Measurements from ENCODE around the gene LAMA3. TPM values are rescaled to one million over a fixed set of nuclear protein-coding genes. Genes with fewer than 3 reads are reported as not detected.

LAMA3 gene
- total RNA-seq, 1 donor from 2014 or later: 1.7 TPM

DNA sequence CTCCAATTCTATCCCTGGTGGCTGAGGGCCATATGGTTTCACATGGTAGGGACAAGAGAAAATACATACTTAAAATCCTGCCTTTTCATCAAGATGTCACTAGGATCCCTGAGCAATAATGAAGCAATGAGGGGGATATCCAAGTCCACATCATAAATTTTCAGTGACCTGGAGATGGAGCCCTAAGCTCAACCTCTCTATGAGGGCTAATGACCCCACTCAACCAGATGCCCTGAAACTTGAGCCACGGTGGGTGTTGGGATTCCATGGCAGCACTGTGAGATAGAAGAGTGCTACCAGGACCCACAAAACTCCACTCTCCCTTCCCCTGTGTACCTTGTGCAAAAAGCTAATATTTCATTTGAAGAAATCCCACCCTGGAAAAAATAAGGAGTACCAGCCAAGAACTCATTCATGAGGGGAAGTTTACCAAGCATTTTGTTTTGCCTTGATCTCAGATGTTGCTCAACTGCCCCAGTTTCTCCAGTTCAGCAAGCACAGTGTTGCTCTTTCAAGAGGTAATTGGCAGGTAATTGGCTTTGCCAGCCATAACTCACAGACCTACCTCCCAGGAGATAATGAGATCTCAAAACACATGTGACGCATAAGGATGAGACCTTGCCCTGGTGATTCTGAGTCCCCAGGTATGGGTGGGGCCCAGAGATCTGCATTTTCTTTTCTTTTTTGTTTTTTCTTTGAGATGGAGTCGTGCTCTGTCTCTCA, 274.4 kb downstream of the LAMA3 start:
- no peaks in the 10 kb centered on the region for H3K36me3 Mint-ChIP-seq (ENCODE audit: low read depth, unreplicated experiment)
- H3K27ac Mint-ChIP-seq (ENCODE audit: unreplicated experiment): no peak overlapping the region
- TF ChIP-seq, protein P1, sequence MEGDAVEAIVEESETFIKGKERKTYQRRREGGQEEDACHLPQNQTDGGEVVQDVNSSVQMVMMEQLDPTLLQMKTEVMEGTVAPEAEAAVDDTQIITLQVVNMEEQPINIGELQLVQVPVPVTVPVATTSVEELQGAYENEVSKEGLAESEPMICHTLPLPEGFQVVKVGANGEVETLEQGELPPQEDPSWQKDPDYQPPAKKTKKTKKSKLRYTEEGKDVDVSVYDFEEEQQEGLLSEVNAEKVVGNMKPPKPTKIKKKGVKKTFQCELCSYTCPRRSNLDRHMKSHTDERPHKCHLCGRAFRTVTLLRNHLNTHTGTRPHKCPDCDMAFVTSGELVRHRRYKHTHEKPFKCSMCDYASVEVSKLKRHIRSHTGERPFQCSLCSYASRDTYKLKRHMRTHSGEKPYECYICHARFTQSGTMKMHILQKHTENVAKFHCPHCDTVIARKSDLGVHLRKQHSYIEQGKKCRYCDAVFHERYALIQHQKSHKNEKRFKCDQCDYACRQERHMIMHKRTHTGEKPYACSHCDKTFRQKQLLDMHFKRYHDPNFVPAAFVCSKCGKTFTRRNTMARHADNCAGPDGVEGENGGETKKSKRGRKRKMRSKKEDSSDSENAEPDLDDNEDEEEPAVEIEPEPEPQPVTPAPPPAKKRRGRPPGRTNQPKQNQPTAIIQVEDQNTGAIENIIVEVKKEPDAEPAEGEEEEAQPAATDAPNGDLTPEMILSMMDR (IDR thresholded peaks at IDR 0.05; ENCODE audit: unreplicated experiment): no peak
- no peak for DNase-seq (ENCODE audit: low spot score)
- H3K27me3 Mint-ChIP-seq (ENCODE audit: unreplicated experiment): peaks cover 1% of the 10 kb centered on the region
- peaks cover 15% of the 10 kb centered on the region for H3K4me1 Mint-ChIP-seq (ENCODE audit: unreplicated experiment)
- H3K9me3 Mint-ChIP-seq (ENCODE audit: unreplicated experiment): no peaks in the 10 kb centered on the region
- H3K4me3 Mint-ChIP-seq (ENCODE audit: unreplicated experiment): no peak overlapping the region

DNA sequence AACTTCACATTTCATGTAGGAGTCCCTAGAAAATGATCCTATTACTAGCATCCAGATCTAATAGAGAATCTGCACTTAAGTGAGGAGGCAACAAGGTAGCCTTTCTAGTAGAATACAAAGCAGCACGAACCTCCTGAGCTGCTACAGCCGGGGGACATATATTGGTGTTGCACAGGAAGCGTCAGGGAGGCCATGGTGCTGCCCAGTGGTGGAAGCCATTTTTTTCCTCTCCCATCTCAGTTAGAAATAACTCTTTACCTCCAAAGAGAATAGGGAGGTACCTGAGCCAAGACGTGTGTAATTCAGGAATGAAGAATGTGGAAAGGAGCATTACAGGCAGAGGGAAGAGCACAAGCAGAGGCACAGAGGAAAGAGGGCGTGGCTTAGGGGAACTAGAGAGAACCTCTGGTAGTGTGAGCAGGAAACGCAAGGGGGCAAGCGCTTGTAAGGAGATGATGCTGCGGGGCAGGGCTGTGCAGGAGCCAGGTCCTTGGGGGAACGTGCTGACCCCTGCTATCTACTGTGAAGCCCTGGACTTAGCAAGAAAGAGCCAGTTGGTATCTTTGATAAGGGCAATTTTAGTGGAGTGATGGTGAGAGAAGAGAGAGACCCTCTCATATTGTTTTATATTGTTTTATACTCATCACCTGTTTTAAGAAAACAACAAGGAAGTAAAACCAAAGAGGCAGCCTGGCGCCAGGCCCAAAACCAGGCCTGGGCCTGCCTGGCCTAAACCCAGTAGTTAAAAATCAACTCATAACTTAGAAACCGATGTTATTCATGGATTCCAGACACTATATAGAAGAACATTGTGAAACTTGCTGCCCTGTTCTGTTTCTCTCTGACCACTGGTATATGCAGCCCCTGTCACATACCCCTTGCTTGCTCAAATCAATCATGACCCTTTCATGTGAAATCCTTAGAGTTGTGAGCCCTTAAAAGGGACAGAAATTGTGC, 275.3 kb downstream of the LAMA3 start:
- H3K27ac Mint-ChIP-seq (ENCODE audit: unreplicated experiment): no peak overlapping the region
- H3K4me1 Mint-ChIP-seq (ENCODE audit: unreplicated experiment): peaks cover 23% of the 10 kb centered on the region
- H3K4me3 Mint-ChIP-seq (ENCODE audit: unreplicated experiment): no peak overlapping the region
- peaks cover 1% of the 10 kb centered on the region for H3K27me3 Mint-ChIP-seq (ENCODE audit: unreplicated experiment)
- no peak for DNase-seq (ENCODE audit: low spot score)
- H3K36me3 Mint-ChIP-seq (ENCODE audit: low read depth, unreplicated experiment): no peaks in the 10 kb centered on the region
- TF ChIP-seq, protein P1 (IDR thresholded peaks at IDR 0.05; ENCODE audit: unreplicated experiment): no peak
- no peaks in the 10 kb centered on the region for H3K9me3 Mint-ChIP-seq (ENCODE audit: unreplicated experiment)

GRCh38 chr18:23966909-23967308, 277.7 kb downstream of the LAMA3 start:
- no peaks in the 10 kb centered on the region for H3K9me3 Mint-ChIP-seq (ENCODE audit: unreplicated experiment)
- no peak overlapping the region for H3K27ac Mint-ChIP-seq (ENCODE audit: unreplicated experiment)
- no peak overlapping the region for H3K4me3 Mint-ChIP-seq (ENCODE audit: unreplicated experiment)
- peaks cover 1% of the 10 kb centered on the region for H3K27me3 Mint-ChIP-seq (ENCODE audit: unreplicated experiment)
- DNase-seq (ENCODE audit: low spot score): no peak
- TF ChIP-seq, protein P1 (IDR thresholded peaks at IDR 0.05; ENCODE audit: unreplicated experiment): no peak
- no peaks in the 10 kb centered on the region for H3K36me3 Mint-ChIP-seq (ENCODE audit: low read depth, unreplicated experiment)
- peaks cover 23% of the 10 kb centered on the region for H3K4me1 Mint-ChIP-seq (ENCODE audit: unreplicated experiment)

GRCh38 chr18:23967321-23968089, 278.3 kb downstream of the LAMA3 start:
- peaks cover 1% of the 10 kb centered on the region for H3K27me3 Mint-ChIP-seq (ENCODE audit: unreplicated experiment)
- no peak overlapping the region for H3K4me3 Mint-ChIP-seq (ENCODE audit: unreplicated experiment)
- TF ChIP-seq, protein P1 (IDR thresholded peaks at IDR 0.05; ENCODE audit: unreplicated experiment): no peak
- no peak overlapping the region for H3K27ac Mint-ChIP-seq (ENCODE audit: unreplicated experiment)
- peaks cover 23% of the 10 kb centered on the region for H3K4me1 Mint-ChIP-seq (ENCODE audit: unreplicated experiment)
- H3K36me3 Mint-ChIP-seq (ENCODE audit: low read depth, unreplicated experiment): no peaks in the 10 kb centered on the region
- DNase-seq (ENCODE audit: low spot score): no peak
- H3K9me3 Mint-ChIP-seq (ENCODE audit: unreplicated experiment): no peaks in the 10 kb centered on the region
